Vagina (tissue), 2 donors: Measurements from ENCODE around the gene FANCC.

Experiments
- CTCF ChIP-seq, 3 experiments: fragments of 450-650 bp in 2 of 3; fragments of 200-600 bp in 1 of 3; sonication (generic) in 1 of 3; IDR thresholded peaks; one replicate each; pipeline ENCODE4 v1.5.1; 2017 to 2019; ENCODE audit warnings: antibody characterized with exemption in 3 of 3, mild to moderate bottlenecking in 2 of 3, moderate library complexity in 2 of 3
- POLR2A ChIP-seq, 2 donors: fragments of 450-650 bp; IDR thresholded peaks; one replicate each; pipeline ENCODE4 v1.6.1; 2017; ENCODE audit warnings: antibody characterized with exemption in 2 of 2, mild to moderate bottlenecking in 2 of 2, moderate library complexity in 2 of 2

- TF ChIP-seq CTCF (IDR thresholded peaks at IDR 0.05) (no peak), POLR2A (IDR thresholded peaks at IDR 0.05) (no peak)
Measured at GRCh38 chr9:95102572-95102971, 214.9 kb downstream of the FANCC start.
